Measurements from ENCODE around the gene KSR1. TPM values are rescaled to one million over a fixed set of nuclear protein-coding genes. Genes with fewer than 3 reads are reported as not detected.
"Not testable (repeated sequence)": the region's sequence is repeated elsewhere in the genome, so short reads cannot be mapped to it uniquely, and the experiment has no call there.

KSR1 gene
- total RNA-seq, 2 experiments from 2014 or later: 96.6 to 113 TPM

GRCh38 chr17:27495460-27495859 lies 39.2 kb downstream of the KSR1 start:
- Mint-ChIP-seq H3K36me3 (ENCODE audit: low read depth) (peaks cover 32% of the 10 kb centered on the region), H3K27me3 (no peaks in the 10 kb centered on the region), H3K27ac (no peak overlapping the region), H3K9me3 (ENCODE audit: low read depth) (peaks cover 9% of the 10 kb centered on the region), H3K4me1 (peaks cover 26% of the 10 kb centered on the region), H3K4me3 (no peak overlapping the region)
- intact Hi-C loops (cut with DNase I, micrococcal nuclease): no loop called here
- ATAC-seq (no peak), DNase-seq (no peak)
- CTCF ChIA-PET: interaction anchor here (1.0 kb wide), 1 partner anchor 20 kb away, joined by 3 read pairs; no protein-coding TSS in a partner anchor
- POLR2A ChIA-PET: no interaction called here

GRCh38 chr17:27496005-27496404 lies 39.8 kb downstream of the KSR1 start:
- CTCF ChIA-PET: interaction anchor here (1.0 to 1.9 kb wide), 2 partner anchors 19 to 104 kb away, joined by 3 to 7 read pairs; no protein-coding TSS in a partner anchor
- POLR2A ChIA-PET: no interaction called here
- Mint-ChIP-seq H3K27me3 (no peaks in the 10 kb centered on the region), H3K27ac (no peak overlapping the region), H3K4me3 (no peak overlapping the region), H3K36me3 (ENCODE audit: low read depth) (peaks cover 37% of the 10 kb centered on the region), H3K4me1 (peaks cover 23% of the 10 kb centered on the region), H3K9me3 (ENCODE audit: low read depth) (peaks cover 11% of the 10 kb centered on the region)
- DNase-seq: no peak
- intact Hi-C loops (cut with DNase I, micrococcal nuclease): loop anchor here in 1 of 2 experiments (2.0 kb wide), 2 partner anchors 19 to 21 kb away; no protein-coding TSS in a partner anchor
- no peak for ATAC-seq

- H3K27me3 Mint-ChIP-seq: no peaks in the 10 kb centered on the region
- intact Hi-C loops (cut with DNase I, micrococcal nuclease): loop anchor here in 1 of 2 experiments (2.0 kb wide), 2 partner anchors 20 kb away; no protein-coding TSS in a partner anchor
- no peak overlapping the region for H3K4me3 Mint-ChIP-seq
- POLR2A ChIA-PET: no interaction called here
- ATAC-seq (no peak), DNase-seq (no peak)
- H3K9me3 Mint-ChIP-seq (ENCODE audit: low read depth): peaks cover 11% of the 10 kb centered on the region
- peaks cover 20% of the 10 kb centered on the region for H3K4me1 Mint-ChIP-seq
- no peak overlapping the region for H3K27ac Mint-ChIP-seq
- peaks cover 37% of the 10 kb centered on the region for H3K36me3 Mint-ChIP-seq (ENCODE audit: low read depth)
- CTCF ChIA-PET: interaction anchor here (0.6 to 1.9 kb wide), 4 partner anchors 103 to 226 kb away, joined by 3 to 7 read pairs (median 4); no protein-coding TSS in a partner anchor
Observed at GRCh38 chr17:27496437-27496943, 40.2 kb downstream of the KSR1 start.

GRCh38 chr17:27496971-27497370 lies 40.7 kb downstream of the KSR1 start:
- CTCF ChIA-PET: interaction anchor here (0.6 to 1.9 kb wide), 5 partner anchors 83 to 226 kb away, joined by 3 to 7 read pairs (median 3); no protein-coding TSS in a partner anchor
- Mint-ChIP-seq H3K4me3 (no peak overlapping the region), H3K9me3 (ENCODE audit: low read depth) (peaks cover 11% of the 10 kb centered on the region), H3K4me1 (peaks cover 15% of the 10 kb centered on the region), H3K36me3 (ENCODE audit: low read depth) (peaks cover 40% of the 10 kb centered on the region), H3K27me3 (no peaks in the 10 kb centered on the region), H3K27ac (no peak overlapping the region)
- intact Hi-C loops (cut with DNase I, micrococcal nuclease): loop anchor here in 1 of 2 experiments (2.0 kb wide), 2 partner anchors 20 kb away; no protein-coding TSS in a partner anchor
- ATAC-seq (no peak), DNase-seq (no peak)
- POLR2A ChIA-PET: no interaction called here

- Mint-ChIP-seq H3K27me3 (no peaks in the 10 kb centered on the region), H3K4me1 (peaks cover 9% of the 10 kb centered on the region), H3K36me3 (ENCODE audit: low read depth) (peaks cover 42% of the 10 kb centered on the region), H3K4me3 (no peak overlapping the region), H3K9me3 (ENCODE audit: low read depth) (peaks cover 11% of the 10 kb centered on the region), H3K27ac (no peak overlapping the region)
- ATAC-seq (no peak), DNase-seq (no peak)
- ChIA-PET POLR2A (no interaction called here), CTCF (interaction anchor here (0.7 to 1.9 kb wide), 2 partner anchors 82 to 102 kb away, joined by 3 to 7 read pairs; no protein-coding TSS in a partner anchor)
- intact Hi-C loops (cut with DNase I, micrococcal nuclease): loop anchor here in 1 of 2 experiments (2.0 kb wide), 2 partner anchors 19 to 21 kb away; no protein-coding TSS in a partner anchor
Observed at GRCh38 chr17:27497696-27498095, 41.4 kb downstream of the KSR1 start.

GRCh38 chr17:27498615-27499309 lies 42.5 kb downstream of the KSR1 start:
- DNase-seq (no peak), ATAC-seq (no peak)
- no peaks in the 10 kb centered on the region for H3K27me3 Mint-ChIP-seq
- intact Hi-C loops (cut with DNase I, micrococcal nuclease): no loop called here
- H3K9me3 Mint-ChIP-seq (ENCODE audit: low read depth): peaks cover 11% of the 10 kb centered on the region
- ChIA-PET POLR2A (no interaction called here), CTCF (interaction anchor here (0.8 kb wide), 1 partner anchor 103 kb away, joined by 3 read pairs; no protein-coding TSS in a partner anchor)
- H3K27ac Mint-ChIP-seq: no peak overlapping the region
- H3K4me3 Mint-ChIP-seq: no peak overlapping the region
- peaks cover 9% of the 10 kb centered on the region for H3K4me1 Mint-ChIP-seq
- H3K36me3 Mint-ChIP-seq (ENCODE audit: low read depth): peaks cover 46% of the 10 kb centered on the region

- intact Hi-C loops (cut with DNase I, micrococcal nuclease): no loop called here
- H3K9me3 Mint-ChIP-seq (ENCODE audit: low read depth): peaks cover 11% of the 10 kb centered on the region
Observed at GRCh38 chr17:27499451-27500265, 43.4 kb downstream of the KSR1 start.

GRCh38 chr17:27501338-27501737 lies 45.1 kb downstream of the KSR1 start:
- H3K27me3 Mint-ChIP-seq; POLR2A ChIA-PET; H3K4me1 Mint-ChIP-seq; intact Hi-C loops (cut with DNase I, micrococcal nuclease); ATAC-seq; DNase-seq; H3K4me3 Mint-ChIP-seq; H3K27ac Mint-ChIP-seq: not testable (repeated sequence)
- peaks cover 11% of the 10 kb centered on the region for H3K9me3 Mint-ChIP-seq (ENCODE audit: low read depth)
- CTCF ChIA-PET: interaction anchor here (0.6 to 1.4 kb wide), 2 partner anchors 11 to 1600 kb away, joined by 3 to 4 read pairs; no protein-coding TSS in a partner anchor
- peaks cover 46% of the 10 kb centered on the region for H3K36me3 Mint-ChIP-seq (ENCODE audit: low read depth)

More at GRCh38 chr17:27499451-27500265, 43.4 kb downstream of the KSR1 start:
- Mint-ChIP-seq H3K4me1 (peaks cover 9% of the 10 kb centered on the region), H3K4me3 (no peak overlapping the region), H3K36me3 (ENCODE audit: low read depth) (peaks cover 46% of the 10 kb centered on the region), H3K27ac (no peak overlapping the region), H3K27me3 (no peaks in the 10 kb centered on the region)
- CTCF ChIA-PET: interaction anchor here (0.6 to 0.8 kb wide), 3 partner anchors 24 to 110 kb away, joined by 3 read pairs; no protein-coding TSS in a partner anchor
- ATAC-seq (no peak), DNase-seq (no peak)
- POLR2A ChIA-PET: no interaction called here

- no peak for DNase-seq
- H3K27me3 Mint-ChIP-seq: no peaks in the 10 kb centered on the region
- H3K4me3 Mint-ChIP-seq: no peak overlapping the region
- intact Hi-C loops (cut with DNase I, micrococcal nuclease): no loop called here
- CTCF ChIA-PET: no interaction called here
- POLR2A ChIA-PET: no interaction called here
- peaks cover 41% of the 10 kb centered on the region for H3K36me3 Mint-ChIP-seq (ENCODE audit: low read depth)
- H3K9me3 Mint-ChIP-seq (ENCODE audit: low read depth): peaks cover 11% of the 10 kb centered on the region
- H3K4me1 Mint-ChIP-seq: peaks cover 12% of the 10 kb centered on the region
- H3K27ac Mint-ChIP-seq: no peak overlapping the region
- no peak for ATAC-seq
Observed at GRCh38 chr17:27502526-27503324, 46.5 kb downstream of the KSR1 start.

GRCh38 chr17:27503611-27504010 lies 47.4 kb downstream of the KSR1 start:
- peaks cover 12% of the 10 kb centered on the region for H3K4me1 Mint-ChIP-seq
- no peak for ATAC-seq
- no peaks in the 10 kb centered on the region for H3K27me3 Mint-ChIP-seq
- intact Hi-C loops (cut with DNase I, micrococcal nuclease): no loop called here
- peaks cover 38% of the 10 kb centered on the region for H3K36me3 Mint-ChIP-seq (ENCODE audit: low read depth)
- DNase-seq: no peak
- ChIA-PET CTCF (no interaction called here), POLR2A (no interaction called here)
- no peak overlapping the region for H3K27ac Mint-ChIP-seq
- no peak overlapping the region for H3K4me3 Mint-ChIP-seq
- peaks cover 11% of the 10 kb centered on the region for H3K9me3 Mint-ChIP-seq (ENCODE audit: low read depth)

Measured in activated CD4-positive, alpha-beta T cell treated with anti-CD3 and anti-CD28 coated beads for 36 hours (primary cell).